HepG2 (cell line): ENCODE data around the gene ATP13A2. TPM values are rescaled to one million over a fixed set of nuclear protein-coding genes. Genes with fewer than 3 reads are reported as not detected.

Experiments
- ATAC-seq: fragments of 200-7000 bp; cut with Tn5 transposase; 3 replicates; pipeline ENCODE4 v1.9.1; 2020; ENCODE audit warnings: mild to moderate bottlenecking, moderate library complexity
- BruUV-seq: library from RNA; stranded (reverse); fragments of 400-500 nt; replicated peaks from 2 replicates; lab custom pipeline; 2021; lab: Mats Ljungman, UMichigan
- CTCF ChIA-PET: fragments of 300-600 bp; formaldehyde crosslinking; extraction: SDS; loops from one replicate; lab custom pipeline; 2021; ENCODE audit warnings: low total read pairs, inconsistent platforms, low intra/inter-chr PET ratio; lab: Yijun Ruan, JAX
- POLR2A ChIA-PET: fragments of 350-600 bp; sonication (Branson Sonifier 250); formaldehyde crosslinking; loops from one replicate; lab custom pipeline; 2020; ENCODE audit warnings: antibody characterized with exemption, inconsistent platforms; lab: Yijun Ruan, JAX
- DNase-seq: peaks from one replicate; pipeline ENCODE4 v3.0.0-alpha.2; 2015; ENCODE audit warnings: low spot score
- FAIRE-seq: peaks from 3 replicates; lab custom pipeline; 2011; peaks lifted over from hg19 to GRCh38; lab: Jason Lieb, UNC
- H2AFZ ChIP-seq: one replicate; pipeline ENCODE4 v1.6.1; 2011; ENCODE audit warnings: low read length, inconsistent platforms
- H3K27ac ChIP-seq: fragments of 300-600 bp; 3 replicates; pipeline ENCODE4 v1.8.0; 2011; ENCODE audit warnings: mixed run types, mild to moderate bottlenecking, mixed read lengths, low read length, inconsistent platforms; ENCODE audit not compliant: insufficient read depth; ENCODE audit errors: extremely low read length
- H3K27me3 ChIP-seq, 2 experiments: fragments of 200-600 bp in 1 of 2; 2 replicates in 1 of 2; 3 replicates in 1 of 2; pipeline versions ENCODE4 v1.6.0 to v1.8.0; 2011; ENCODE audit warnings: low read length in 2 of 2, mild to moderate bottlenecking in 2 of 2, moderate library complexity in 2 of 2, inconsistent platforms in 1 of 2; ENCODE audit not compliant: insufficient read depth in 2 of 2, control insufficient read depth in 1 of 2
- H3K36me3 ChIP-seq, 2 experiments: fragments of 200-600 bp in 1 of 2; replicated peaks in 1 of 2; 2 replicates in 1 of 2; 3 replicates in 1 of 2; pipeline versions ENCODE4 v1.5.1 to v1.8.0; 2011; ENCODE audit warnings: low read length in 2 of 2, inconsistent platforms in 1 of 2; ENCODE audit not compliant: insufficient read depth in 2 of 2, control insufficient read depth in 1 of 2
- H3K4me1 ChIP-seq: 2 replicates; pipeline ENCODE4 v1.5.1; 2012; ENCODE audit warnings: low read length, inconsistent platforms; ENCODE audit not compliant: insufficient read depth
- H3K4me2 ChIP-seq: 2 replicates; pipeline ENCODE4 v1.6.0; 2011; ENCODE audit warnings: low read depth, low read length, inconsistent platforms
- H3K4me3 ChIP-seq, 3 experiments: fragments of 200-600 bp in 1 of 3; sonication (generic), shearing (Covaris generic) in 1 of 3; replicated peaks in 1 of 3; 2 replicates each; pipeline ENCODE4 v1.5.1; 2011 to 2016; ENCODE audit warnings: low read length in 3 of 3, inconsistent platforms in 2 of 3, low read depth in 2 of 3, mild to moderate bottlenecking in 2 of 3, control low read depth in 1 of 3, mixed read lengths in 1 of 3; ENCODE audit not compliant: insufficient read depth in 1 of 3
- H3K79me2 ChIP-seq: one replicate; pipeline ENCODE4 v1.6.1; 2011; ENCODE audit warnings: low read length, inconsistent platforms; ENCODE audit not compliant: insufficient read depth
- H3K9ac ChIP-seq: 2 replicates; pipeline ENCODE4 v1.6.0; 2011; ENCODE audit warnings: mild to moderate bottlenecking, low read depth, low read length, inconsistent platforms; ENCODE audit not compliant: insufficient read depth
- H3K9me3 ChIP-seq: 2 replicates; pipeline ENCODE4 v1.5.1; 2012; ENCODE audit warnings: mild to moderate bottlenecking, low read length
- H4K20me1 ChIP-seq: 2 replicates; pipeline ENCODE4 v1.6.0; 2011; ENCODE audit warnings: inconsistent platforms, mild to moderate bottlenecking, low read length, moderate library complexity; ENCODE audit not compliant: insufficient read depth
- CBFB ChIP-seq: sonication (generic); formaldehyde crosslinking; IDR thresholded peaks from 2 replicates; pipeline ENCODE4 v1.4.0; 2020; ENCODE audit warnings: missing genetic modification reagents
- EP300 ChIP-seq, 3 experiments: sonication (generic) in 1 of 3; formaldehyde crosslinking in 1 of 3; IDR thresholded peaks; 2 replicates each; pipeline versions ENCODE4 v1.5.1 to v1.6.1; 2011 to 2020; ENCODE audit warnings: low read depth in 2 of 3, low read length in 2 of 3, borderline replicate concordance in 1 of 3, improper control_type of control experiment in 1 of 3, mild to moderate bottlenecking in 1 of 3, missing genetic modification reagents in 1 of 3, moderate library complexity in 1 of 3
- MIER2 ChIP-seq: IDR thresholded peaks from 2 replicates; pipeline ENCODE4 v1.6.1; 2016; ENCODE audit warnings: missing biosample characterization, missing genetic modification reagents
- MXD1 ChIP-seq: sonication (generic); formaldehyde crosslinking; IDR thresholded peaks from 2 replicates; pipeline ENCODE4 v1.4.0; 2020; ENCODE audit warnings: mild to moderate bottlenecking, missing genetic modification reagents
- ZBTB33 ChIP-seq: sonication (generic); formaldehyde crosslinking; IDR thresholded peaks from 2 replicates; pipeline ENCODE4 v1.4.0; 2020; ENCODE audit warnings: missing genetic modification reagents
- ZBTB49 ChIP-seq: sonication (generic); formaldehyde crosslinking; IDR thresholded peaks from 2 replicates; pipeline ENCODE4 v1.4.0; 2020; ENCODE audit warnings: missing genetic modification reagents, borderline replicate concordance
- ZNF589 ChIP-seq: sonication (generic); formaldehyde crosslinking; conservative IDR thresholded peaks from 2 replicates; pipeline ENCODE4 v1.8.0; 2022; ENCODE audit warnings: mild to moderate bottlenecking, moderate library complexity, missing genetic modification reagents
- ZNF800 ChIP-seq: sonication (generic); formaldehyde crosslinking; IDR thresholded peaks from 2 replicates; pipeline ENCODE4 v1.4.0; 2020; ENCODE audit warnings: missing genetic modification reagents
- WGBS: methylation state at CpG from one replicate; pipeline ENCODE4 v1.1.6; 2017; ENCODE audit warnings: low lambda C conversion rate; 5-methylcytosine and 5-hydroxymethylcytosine counted together
- in situ Hi-C: cut with HindIII; loops from 2 replicates; pipeline ENCODE4 v1.10.0; 2017; ENCODE audit warnings: low pct_unique_long_range_greater_than_20kb; ENCODE audit not compliant: extremely low pct_ligation_motif_present
- intact Hi-C: fragments of 100-400 bp; cut with micrococcal nuclease; formaldehyde crosslinking; loops from one replicate; pipeline ENCODE4 v1.10.0; 2022; ENCODE audit not compliant: unreplicated experiment
- polyA plus RNA-seq, 8 experiments: library from polyadenylated mRNA; depleted of rRNA in 3 of 8; stranded (reverse) in 7 of 8; unstranded in 1 of 8; fragments of >200 nt; fragmentation: Illumina TruSeq in 4 of 8; extraction: Trizol in 4 of 8; gene quantifications; 2 replicates each; pipeline versions ENCODE4 v1.2.1 to v1.2.3, GENCODE V29; 2011 to 2016; ENCODE audit warnings: low read depth in 4 of 8, missing spikeins in 1 of 8, mixed read lengths in 1 of 8; ENCODE audit not compliant: insufficient read depth in 1 of 8
- total RNA-seq, 5 experiments: library from RNA; depleted of rRNA; stranded (reverse); fragments of >200 nt; fragmentation: Illumina TruSeq; extraction: Trizol; gene quantifications; 2 replicates each; pipeline ENCODE4 v1.2.3, GENCODE V29; 2016; ENCODE audit warnings: low read depth in 1 of 5

The ATP13A2 gene
- total and polyA plus RNA-seq, 2 of the 13 experiments (the other 11 are each of a cell fraction or from before 2014, with no cell fraction given): 13.2 to 16.2 TPM

- Histone ChIP-seq H3K79me2 (no peaks in the 10 kb centered on the region), H3K9ac (no peak overlapping the region), H3K36me3 (no peaks in the 10 kb centered on the region), H3K27ac (no peak overlapping the region), H3K4me3 (no peak overlapping the region), H3K4me2 (no peak overlapping the region), H3K27me3 (no peaks in the 10 kb centered on the region), H3K9me3 (no peaks in the 10 kb centered on the region), H3K4me1 (no peaks in the 10 kb centered on the region), H4K20me1 (no peaks in the 10 kb centered on the region), H2AFZ (no peak overlapping the region)
- ChIA-PET POLR2A (no interaction called here), CTCF (no interaction called here)
- WGBS: 95% methylated on average over 2 of the region's 15 CpGs
- in situ Hi-C loops (no loop called here), intact Hi-C loops (no loop called here)
- ATAC-seq (no peak), DNase-seq (no peak), FAIRE-seq (no peak)
- BruUV-seq: no TSS peak
- TF ChIP-seq MIER2 (CRISPR knock-in tag): no peak
- TF ChIP-seq ZNF800 (CRISPR knock-in tag): no peak
- no peak for TF ChIP-seq MXD1 (CRISPR knock-in tag)
- TF ChIP-seq ZBTB33 (CRISPR knock-in tag): no peak
- no peak for TF ChIP-seq EP300 (IDR thresholded peaks at IDR 0.05; ENCODE audit: low read depth in 2 of 2, low read length in 2 of 2)
- TF ChIP-seq EP300 (CRISPR knock-in tag; IDR thresholded peaks at IDR 0.05; ENCODE audit: borderline replicate concordance): no peak
- TF ChIP-seq ZBTB49 (CRISPR knock-in tag): no peak
- TF ChIP-seq ZNF589 (CRISPR knock-in tag): no peak
- TF ChIP-seq CBFB (CRISPR knock-in tag): no peak
Measured at GRCh38 chr1:16993521-16994038, 18.1 kb downstream of the ATP13A2 start.
